HG03565 (cell line): ENCODE measurements around the gene KRT20.

Experiments
- ATAC-seq: cut with Tn5 transposase; IDR thresholded peaks from one replicate; pipeline ENCODE4 v1.9.1; 2021; ENCODE audit warnings: mild to moderate bottlenecking, moderate library complexity; ENCODE audit not compliant: unreplicated experiment

Gene KRT20

DNA sequence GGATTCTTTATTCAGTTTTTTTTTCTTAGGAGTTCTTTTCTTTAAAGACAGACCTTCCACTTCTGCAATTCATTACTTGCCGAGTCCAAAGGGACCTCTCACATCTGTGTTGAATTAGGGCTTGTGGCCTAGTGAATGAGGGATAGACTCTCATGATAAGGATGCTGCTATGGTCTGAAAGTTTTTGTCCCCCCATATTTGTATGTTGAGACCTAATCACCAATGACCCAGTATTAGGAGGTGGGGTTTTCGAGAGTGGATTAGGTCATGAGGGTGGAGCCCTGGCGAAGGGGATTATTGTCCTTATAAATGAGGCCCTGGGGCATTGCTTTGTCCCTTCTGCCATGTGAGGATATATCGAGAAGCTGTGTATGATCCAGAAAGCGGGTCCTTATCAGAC, 27.5 kb downstream of the KRT20 start:
- no peak for ATAC-seq

GRCh38 chr17:40854175-40854814, 30.7 kb downstream of the KRT20 start:
- ATAC-seq, result no peak

GRCh38 chr17:40852364-40852763, 32.7 kb downstream of the KRT20 start:
- ATAC-seq, result no peak

DNA sequence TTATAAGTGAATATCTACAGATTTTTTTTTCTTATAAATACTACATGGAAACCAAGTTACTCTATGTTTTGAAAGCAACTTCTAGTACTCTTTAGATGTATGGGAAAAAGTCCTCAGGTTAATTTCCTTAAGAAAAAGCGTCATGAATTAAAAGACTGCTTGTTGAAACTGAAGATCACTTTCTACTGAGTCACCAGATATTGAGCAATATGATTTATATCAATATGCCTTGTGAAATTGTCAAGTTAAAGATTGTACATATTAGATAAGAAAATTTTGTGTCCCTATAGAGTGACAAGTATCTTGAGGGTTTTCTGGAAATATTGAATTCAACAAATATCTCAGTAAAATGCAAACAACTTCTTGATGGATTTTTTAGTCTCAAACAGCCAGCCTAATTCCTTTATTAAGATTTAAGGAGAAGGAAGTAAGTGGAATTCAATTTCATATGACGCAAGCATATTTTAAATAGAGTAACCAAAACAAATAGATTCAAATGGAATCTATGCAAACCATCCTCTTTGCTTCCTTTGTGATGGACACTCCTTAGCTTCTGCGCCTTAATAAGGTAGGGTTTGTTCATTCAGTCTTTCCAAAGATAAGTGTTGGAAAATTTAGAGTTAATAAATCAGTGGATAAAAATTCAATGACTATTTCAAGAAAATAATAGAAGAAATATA, 34.6 kb downstream of the KRT20 start:
- ATAC-seq, result no peak

GRCh38 chr17:40849723-40850122, 35.3 kb downstream of the KRT20 start:
- ATAC-seq, result no peak

DNA sequence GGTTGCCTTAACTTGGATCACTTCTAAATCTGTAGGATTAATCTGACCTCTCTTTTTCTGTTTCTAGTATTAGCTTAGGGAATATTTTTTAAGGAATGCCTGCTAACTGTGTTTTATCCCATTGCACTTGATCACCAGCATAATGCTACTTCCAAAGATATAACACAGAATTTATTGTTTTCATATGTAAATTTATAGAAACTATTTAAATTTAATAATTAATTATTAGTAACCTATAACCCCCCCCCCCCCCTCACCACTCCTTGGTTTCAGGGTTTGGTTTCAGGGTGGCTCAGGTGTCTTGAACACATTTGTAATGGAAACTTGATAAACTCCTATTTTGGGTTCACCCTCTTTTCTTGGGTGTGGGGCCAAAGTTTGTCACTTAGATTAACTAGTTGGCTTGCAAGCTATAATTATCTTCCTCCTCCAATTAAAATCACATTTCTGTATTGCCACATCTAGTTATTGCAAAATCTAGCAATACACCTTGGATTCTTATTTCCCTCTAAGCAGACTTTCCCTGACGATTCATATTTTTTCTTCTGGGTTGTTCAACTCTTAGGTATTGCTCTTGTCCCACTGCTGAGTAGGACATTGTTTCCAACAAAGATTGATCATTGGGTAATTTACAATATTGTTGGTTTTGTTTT, 36.3 kb downstream of the KRT20 start:
- ATAC-seq, result no peak

- ATAC-seq, result no peak
Observed at GRCh38 chr17:40846515-40847144, 38.4 kb downstream of the KRT20 start.

DNA sequence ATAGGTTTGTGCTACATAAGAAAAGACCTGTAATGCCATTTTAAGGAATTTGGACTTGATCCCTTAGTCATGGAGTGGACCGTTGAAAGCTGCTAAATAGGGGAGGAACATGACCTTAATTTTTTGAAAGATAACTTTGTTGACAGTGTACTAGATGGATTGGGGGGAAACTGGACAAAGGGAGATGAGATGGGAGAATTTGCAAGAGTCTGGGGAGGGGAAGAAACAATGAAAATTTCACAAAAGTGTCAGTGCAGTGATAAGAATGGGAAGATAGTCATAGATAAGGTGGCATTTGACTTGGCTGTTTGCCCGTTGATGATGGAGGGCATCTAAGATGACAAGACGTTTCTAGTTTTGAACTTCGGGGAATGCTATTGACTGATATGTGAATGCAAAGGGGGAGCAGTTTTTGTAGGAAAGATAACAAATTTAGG, 40.4 kb downstream of the KRT20 start:
- no peak for ATAC-seq

DNA sequence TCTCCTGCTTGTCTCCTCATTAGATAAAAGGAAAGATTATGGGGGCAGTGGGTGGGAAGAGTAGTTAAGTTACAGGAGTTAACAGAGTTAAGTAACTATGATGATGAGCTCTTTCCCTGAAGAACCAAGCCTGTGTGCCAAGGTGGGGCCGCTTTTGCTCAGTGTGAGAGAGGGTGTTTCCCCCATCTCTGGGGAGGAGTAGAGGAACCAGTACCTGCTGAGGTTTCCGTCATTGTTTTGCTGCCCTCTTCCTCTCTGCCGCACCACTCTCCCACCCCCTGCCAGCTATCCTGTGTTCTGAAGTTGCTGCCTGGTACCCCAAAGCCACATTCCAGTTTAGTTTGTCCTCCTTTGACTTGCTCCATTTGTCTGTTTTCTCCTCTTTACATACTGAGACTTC, 41.8 kb downstream of the KRT20 start:
- no peak for ATAC-seq

DNA sequence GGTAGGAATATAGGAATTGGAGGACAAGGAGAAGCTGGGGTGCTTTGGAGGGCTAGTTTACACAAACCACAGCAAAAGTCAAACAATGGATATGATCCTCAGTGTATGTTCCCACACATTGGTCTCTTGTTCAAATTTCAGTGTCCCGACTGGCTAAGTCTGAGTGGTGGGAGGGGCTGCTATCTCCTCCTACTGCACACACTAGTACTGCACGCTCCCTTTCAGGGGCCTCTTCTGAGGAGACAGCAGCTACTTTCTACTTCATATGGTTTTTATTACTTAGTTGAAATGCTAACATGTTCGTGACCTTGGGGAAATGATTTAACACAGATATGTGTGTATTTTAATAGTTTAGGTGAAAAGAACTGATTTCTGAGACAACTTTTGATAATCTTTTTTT, 43.8 kb downstream of the KRT20 start:
- no peak for ATAC-seq

DNA sequence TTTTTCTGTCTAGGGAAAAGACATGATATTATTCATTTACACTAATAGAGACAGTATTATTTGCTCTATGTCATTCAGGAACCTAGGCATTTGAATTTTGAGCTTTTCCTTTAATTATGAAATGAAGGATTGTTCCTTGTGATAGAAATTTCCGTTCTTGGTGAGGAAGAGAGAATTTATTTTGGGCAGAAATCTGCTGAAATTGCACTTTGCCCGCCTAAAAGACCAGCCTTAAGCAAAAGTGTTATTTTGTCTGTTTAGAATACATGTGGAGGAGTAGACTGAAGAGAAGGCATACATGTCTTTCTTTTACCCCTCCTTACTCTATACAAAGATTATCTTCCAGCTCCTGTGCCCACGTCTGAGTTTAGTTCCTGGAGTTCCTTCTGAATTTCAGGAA, 45.8 kb downstream of the KRT20 start:
- ATAC-seq, result no peak

GRCh38 chr17:40836020-40836419, 49.0 kb downstream of the KRT20 start:
- no peak for ATAC-seq

DNA sequence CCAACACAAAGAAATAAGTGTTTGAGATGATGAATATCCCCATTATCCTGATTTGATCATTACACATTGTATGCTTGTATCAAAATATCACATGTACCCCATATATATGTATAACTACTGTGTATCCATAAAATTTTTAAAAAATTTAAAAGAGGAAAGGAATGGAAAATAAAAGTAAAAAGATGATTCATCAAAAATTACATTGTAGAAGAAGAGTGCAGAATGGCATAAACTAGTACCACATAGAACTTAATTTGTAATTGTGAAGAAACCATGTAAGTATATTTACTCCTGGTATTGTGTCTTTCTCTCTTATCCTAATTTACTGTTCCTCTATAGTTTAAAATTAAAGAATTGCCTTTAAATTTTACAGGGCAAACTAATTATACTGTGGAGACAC, 51.2 kb downstream of the KRT20 start:
- no peak for ATAC-seq

DNA sequence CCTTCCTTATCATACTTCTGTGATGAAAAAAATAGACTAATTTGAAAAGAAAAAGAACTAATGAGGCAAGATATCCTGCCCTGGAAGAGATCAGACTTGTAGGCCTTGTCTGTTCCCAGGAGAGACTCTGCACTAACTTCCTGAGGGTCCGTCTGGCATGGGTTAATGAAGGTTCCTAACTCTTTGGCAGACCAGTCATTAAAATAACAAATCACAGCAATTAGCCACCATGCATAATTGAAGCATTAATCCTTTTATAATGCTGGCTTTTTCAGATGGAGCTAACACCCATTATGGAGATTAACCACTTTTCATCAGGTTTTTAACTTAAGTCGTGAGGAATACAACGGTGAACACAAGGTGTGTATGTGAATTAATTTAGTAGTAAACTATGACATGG, 52.2 kb downstream of the KRT20 start:
- ATAC-seq, result no peak

GRCh38 chr17:40830085-40830776, 54.8 kb downstream of the KRT20 start:
- no peak for ATAC-seq

DNA sequence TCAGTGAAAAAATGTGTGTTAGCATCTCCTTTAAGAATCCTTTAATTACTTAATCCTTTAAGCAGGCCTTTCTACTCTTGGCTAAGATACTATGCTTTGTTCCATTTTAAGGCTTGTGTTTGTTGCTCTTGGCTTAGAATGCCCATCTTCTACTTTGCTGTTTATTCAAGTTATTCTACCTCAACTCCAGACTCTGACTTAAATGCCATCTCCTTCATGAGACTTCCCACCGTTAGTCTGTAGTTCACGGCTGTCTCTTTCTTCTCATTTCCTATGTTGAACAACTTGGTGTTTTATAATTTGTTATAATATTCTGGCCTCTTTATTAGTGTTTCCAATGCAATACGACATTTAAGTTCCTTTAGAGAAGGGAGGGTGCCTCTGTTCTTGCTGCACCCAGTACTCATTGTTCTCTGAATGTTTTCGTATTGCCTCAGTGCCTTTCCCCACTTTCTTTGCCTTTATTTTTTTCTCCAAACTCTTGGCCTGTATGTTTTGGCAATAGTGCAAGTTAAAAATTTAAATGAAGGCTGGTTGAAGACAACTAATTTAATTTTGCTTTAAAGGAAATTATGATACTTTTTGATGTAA, 56.5 kb downstream of the KRT20 start:
- ATAC-seq, result no peak

DNA sequence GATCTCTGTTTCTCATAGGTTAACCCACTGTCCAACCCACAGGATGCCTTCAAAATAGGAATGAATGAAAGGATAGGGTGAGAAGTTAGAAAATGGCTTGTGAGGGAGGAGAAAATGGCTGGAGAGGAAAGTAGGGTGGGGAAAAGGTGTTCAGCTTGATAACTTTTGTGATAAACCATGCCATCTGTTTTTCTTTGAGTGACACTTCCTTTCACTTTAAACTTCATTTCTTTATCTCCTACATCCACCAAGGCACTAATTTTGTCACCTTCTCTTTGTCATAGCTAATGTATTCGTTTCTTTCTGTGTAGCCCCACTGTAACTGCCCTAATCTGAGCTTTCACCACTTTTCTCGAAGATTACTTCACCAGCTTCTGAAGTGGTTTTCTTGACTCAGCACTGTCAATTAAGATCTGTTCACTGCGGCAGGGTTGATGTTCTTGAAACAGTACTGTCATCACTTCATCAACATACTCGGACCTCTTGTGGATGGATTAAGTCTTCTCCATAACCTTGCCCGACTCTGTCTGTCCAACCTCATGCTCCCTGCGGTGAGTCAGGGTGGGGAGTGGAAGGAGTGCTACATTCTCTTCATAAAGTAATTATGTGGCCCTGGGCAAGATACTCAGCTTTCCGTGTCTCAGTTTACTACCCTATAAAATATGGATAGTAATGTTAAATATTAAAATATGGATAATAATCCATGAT, 57.1 kb downstream of the KRT20 start:
- ATAC-seq, result no peak
